Measurements from ENCODE around the gene PPARA.

DNA sequence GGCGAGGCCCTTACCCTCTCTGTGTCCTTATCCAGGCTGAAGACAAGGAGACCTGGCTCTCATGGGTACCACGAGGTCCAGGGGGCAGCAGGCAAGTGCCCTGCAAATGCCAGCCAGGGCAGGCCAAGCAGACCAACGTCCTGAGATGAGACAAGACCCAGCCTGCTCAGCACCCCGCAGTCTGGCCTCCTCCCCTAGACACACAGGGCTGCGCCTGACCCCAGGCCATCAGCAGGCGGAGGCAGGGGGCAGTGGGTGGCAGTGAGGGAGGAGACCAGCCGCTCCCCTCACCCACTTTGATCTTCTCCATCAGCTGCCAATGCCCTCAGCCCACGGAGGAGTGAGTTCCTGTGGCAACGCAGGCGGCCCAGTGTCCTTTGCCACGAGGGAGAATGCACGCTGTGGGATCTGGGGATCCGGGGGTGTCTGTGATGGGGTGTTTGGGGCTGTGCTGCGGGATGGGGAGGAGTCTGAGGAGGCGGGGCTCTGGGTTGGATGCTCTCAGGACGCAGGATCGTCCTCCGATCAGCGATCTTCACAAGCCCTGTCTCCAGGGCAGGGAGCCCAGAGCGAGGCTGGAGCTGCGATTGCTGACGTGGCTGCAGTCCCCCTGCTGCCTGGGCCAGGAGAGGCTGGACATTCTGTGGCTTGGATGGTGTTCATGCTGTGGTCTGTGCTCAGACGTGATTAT lies 30.5 kb upstream of the PPARA start:
- TF ChIP-seq GATA2 (IDR thresholded peaks at IDR 0.05; ENCODE audit: low read depth, low read length): no peak
- no peak for TF ChIP-seq GATA3 (IDR thresholded peaks at IDR 0.05; ENCODE audit: low read depth, low read length)

All from SH-SY5Y (cell line).